Osteoblast (primary cell): ENCODE results near the gene TMEM209. TPM values are rescaled to one million over a fixed set of nuclear protein-coding genes. Genes with fewer than 3 reads are reported as not detected.
"Not testable (repeated sequence)": the region's sequence is repeated elsewhere in the genome, so short reads cannot be mapped to it uniquely, and the experiment has no call there.

ENCODE experiments used
- DNase-seq: peaks from one replicate; pipeline ENCODE4 v3.0.0; 2011; ENCODE audit warnings: low spot score, mixed read lengths; ENCODE audit not compliant: insufficient read length; ENCODE audit errors: missing footprints
- H2AFZ ChIP-seq: 2 replicates; pipeline ENCODE4 v1.6.0; 2011; ENCODE audit warnings: mild to moderate bottlenecking, low read length
- H3K27ac ChIP-seq: 2 replicates; pipeline ENCODE4 v1.5.1; 2011; ENCODE audit warnings: mild to moderate bottlenecking, low read depth, low read length, moderate library complexity
- H3K27me3 ChIP-seq: 2 replicates; pipeline ENCODE4 v1.6.0; 2012; ENCODE audit warnings: mild to moderate bottlenecking, control low read depth, inconsistent platforms, low read length, moderate library complexity; ENCODE audit not compliant: insufficient read depth
- H3K36me3 ChIP-seq: 2 replicates; pipeline ENCODE4 v1.5.1; 2011; ENCODE audit warnings: mild to moderate bottlenecking, low read length, control low read depth, moderate library complexity; ENCODE audit not compliant: insufficient read depth
- H3K4me1 ChIP-seq: 2 replicates; pipeline ENCODE4 v1.5.1; 2011; ENCODE audit warnings: mild to moderate bottlenecking, low read length, control low read depth, moderate library complexity; ENCODE audit not compliant: insufficient read depth
- H3K4me2 ChIP-seq: 2 replicates; pipeline ENCODE4 v1.6.0; 2011; ENCODE audit warnings: mild to moderate bottlenecking, low read length; ENCODE audit not compliant: insufficient read depth
- H3K4me3 ChIP-seq: fragments of 200-600 bp; sonication (generic); 3 replicates; pipeline ENCODE4 v1.5.1; 2012; ENCODE audit warnings: mild to moderate bottlenecking, low read length, inconsistent platforms; ENCODE audit not compliant: insufficient read depth
- H3K79me2 ChIP-seq: 2 replicates; pipeline ENCODE4 v1.6.0; 2012; ENCODE audit warnings: mild to moderate bottlenecking, low read length, control low read depth, inconsistent platforms; ENCODE audit not compliant: insufficient read depth
- H3K9me3 ChIP-seq: 2 replicates; pipeline ENCODE4 v1.5.1; 2011; ENCODE audit warnings: low read depth, low read length, control low read depth
- H4K20me1 ChIP-seq: 2 replicates; pipeline ENCODE4 v1.6.0; 2012; ENCODE audit warnings: mild to moderate bottlenecking, low read length, control low read depth; ENCODE audit not compliant: insufficient read depth
- CTCF ChIP-seq: IDR thresholded peaks from 2 replicates; pipeline ENCODE4 v1.5.1; 2011; ENCODE audit warnings: mild to moderate bottlenecking, low read depth, low read length, moderate library complexity; ENCODE audit errors: extremely low read depth
- total RNA-seq: library from RNA; depleted of rRNA; stranded (reverse); fragments of >200 nt; gene quantifications from 2 replicates; pipeline ENCODE4 v1.2.3, GENCODE V29; 2012

Gene TMEM209
- 19.9 and 20.0 TPM in 2 replicates for total RNA-seq

- DNase-seq, result peak; percentile 95
- no peaks in the 10 kb centered on the region for H3K27me3 ChIP-seq
- H3K4me2 ChIP-seq, result peak within 1 kb of the TSS; percentile 91
- H2AFZ ChIP-seq, result peak within 1 kb of the TSS; percentile 97
- peaks cover 8% of the 10 kb centered on the region for H3K79me2 ChIP-seq
- no peak for TF ChIP-seq CTCF
- peak within 1 kb of the TSS; percentile 93 for H3K4me3 ChIP-seq
- H3K27ac ChIP-seq, result peak within 1 kb of the TSS; percentile 92
- no peaks in the 10 kb centered on the region for H3K9me3 ChIP-seq
- H3K4me1 ChIP-seq, result peaks cover 9% of the 10 kb centered on the region
- H3K36me3 ChIP-seq, result peaks cover 31% of the 10 kb centered on the region
- H4K20me1 ChIP-seq, result no peaks in the 10 kb centered on the region
Observed at GRCh38 chr7:130205084-130205947, at the start of gene TMEM209. Gene TMEM209, minus strand, starts transcription at chr7:130205406. Its CDS starts 31 bp downstream, at chr7:130205375.

GRCh38 chr7:130254555-130254954 lies 49.3 kb upstream of the TMEM209 start:
- Histone ChIP-seq H2AFZ (no peak overlapping the region), H3K27me3 (no peaks in the 10 kb centered on the region), H3K79me2 (no peaks in the 10 kb centered on the region), H3K9me3 (peaks cover 4% of the 10 kb centered on the region), H3K36me3 (no peaks in the 10 kb centered on the region), H4K20me1 (no peaks in the 10 kb centered on the region), H3K27ac (no peak overlapping the region), H3K4me3 (no peak overlapping the region), H3K4me1 (no peaks in the 10 kb centered on the region), H3K4me2 (no peak overlapping the region)
- no peak for DNase-seq
- TF ChIP-seq CTCF, result no peak

- H3K4me3 ChIP-seq, H3K79me2 ChIP-seq, H4K20me1 ChIP-seq, H3K27ac ChIP-seq, DNase-seq, H3K4me2 ChIP-seq, H3K36me3 ChIP-seq, H2AFZ ChIP-seq, H3K9me3 ChIP-seq, H3K4me1 ChIP-seq, H3K27me3 ChIP-seq: not testable (repeated sequence)
Observed at GRCh38 chr7:130249626-130250025, 44.4 kb upstream of the TMEM209 start.

GRCh38 chr7:130248842-130249241 lies 43.6 kb upstream of the TMEM209 start:
- not testable (repeated sequence) for H2AFZ ChIP-seq, H4K20me1 ChIP-seq, DNase-seq, H3K9me3 ChIP-seq, H3K79me2 ChIP-seq, H3K36me3 ChIP-seq, H3K4me3 ChIP-seq, H3K4me1 ChIP-seq, H3K4me2 ChIP-seq, H3K27ac ChIP-seq, H3K27me3 ChIP-seq

GRCh38 chr7:130246491-130246890 lies 41.3 kb upstream of the TMEM209 start:
- not testable (repeated sequence) for DNase-seq, H2AFZ ChIP-seq, H3K79me2 ChIP-seq, H3K9me3 ChIP-seq, H3K27ac ChIP-seq, H3K36me3 ChIP-seq, H3K4me2 ChIP-seq, H3K4me3 ChIP-seq, H4K20me1 ChIP-seq, H3K27me3 ChIP-seq, H3K4me1 ChIP-seq

GRCh38 chr7:130243486-130243885 lies 38.3 kb upstream of the TMEM209 start:
- not testable (repeated sequence) for DNase-seq, H3K79me2 ChIP-seq, H3K27ac ChIP-seq, H3K4me3 ChIP-seq, H2AFZ ChIP-seq, H4K20me1 ChIP-seq, H3K4me1 ChIP-seq, H3K27me3 ChIP-seq, H3K36me3 ChIP-seq, H3K9me3 ChIP-seq
- H3K4me2 ChIP-seq, result peak overlapping the region; percentile 30
